ENCODE results near the gene CNTN4.

Gene CNTN4

GRCh38 chr3:2921452-2921851 is 822.8 kb downstream of the CNTN4 start:
- no peaks in the 10 kb centered on the region for H3K36me3 ChIP-seq (ENCODE audit: insufficient read depth, insufficient read length, low read length)
- no peaks in the 10 kb centered on the region for H3K27me3 ChIP-seq (ENCODE audit: insufficient read depth, insufficient read length)
- DNase-seq (ENCODE audit: low read depth, low spot score) = no peak
- peaks cover 7% of the 10 kb centered on the region for H3K9me3 ChIP-seq (ENCODE audit: insufficient read depth, low read length)
- H3K9ac ChIP-seq (ENCODE audit: insufficient read length, low read depth) = no peak overlapping the region
- no peaks in the 10 kb centered on the region for H3K4me1 ChIP-seq (ENCODE audit: insufficient read depth, insufficient read length)
- TF ChIP-seq SUZ12 (IDR thresholded peaks at IDR 0.05; ENCODE audit: extremely low read depth, insufficient read depth, insufficient read length) (no peak), ZNF274 (IDR thresholded peaks at IDR 0.05; ENCODE audit: low read depth, low read length) (no peak), YY1 (IDR thresholded peaks at IDR 0.05; ENCODE audit: insufficient read depth, insufficient read length) (no peak)
- H3K4me3 ChIP-seq (ENCODE audit: insufficient read length, low read depth) = no peak overlapping the region

GRCh38 chr3:2921903-2922302 is 823.2 kb downstream of the CNTN4 start:
- H3K4me3 ChIP-seq (ENCODE audit: insufficient read length, low read depth) = no peak overlapping the region
- no peak overlapping the region for H3K9ac ChIP-seq (ENCODE audit: insufficient read length, low read depth)
- DNase-seq (ENCODE audit: low read depth, low spot score) = no peak
- no peaks in the 10 kb centered on the region for H3K36me3 ChIP-seq (ENCODE audit: insufficient read depth, insufficient read length, low read length)
- no peaks in the 10 kb centered on the region for H3K4me1 ChIP-seq (ENCODE audit: insufficient read depth, insufficient read length)
- no peaks in the 10 kb centered on the region for H3K27me3 ChIP-seq (ENCODE audit: insufficient read depth, insufficient read length)
- peaks cover 7% of the 10 kb centered on the region for H3K9me3 ChIP-seq (ENCODE audit: insufficient read depth, low read length)
- TF ChIP-seq YY1 (IDR thresholded peaks at IDR 0.05; ENCODE audit: insufficient read depth, insufficient read length) (no peak), ZNF274 (IDR thresholded peaks at IDR 0.05; ENCODE audit: low read depth, low read length) (no peak), SUZ12 (IDR thresholded peaks at IDR 0.05; ENCODE audit: extremely low read depth, insufficient read depth, insufficient read length) (no peak)

GRCh38 chr3:2923390-2923789 is 824.7 kb downstream of the CNTN4 start:
- Histone ChIP-seq H3K9me3 (ENCODE audit: insufficient read depth, low read length) (no peaks in the 10 kb centered on the region), H3K27me3 (ENCODE audit: insufficient read depth, insufficient read length) (no peaks in the 10 kb centered on the region), H3K4me3 (ENCODE audit: insufficient read length, low read depth) (no peak overlapping the region), H3K4me1 (ENCODE audit: insufficient read depth, insufficient read length) (no peaks in the 10 kb centered on the region), H3K36me3 (ENCODE audit: insufficient read depth, insufficient read length, low read length) (no peaks in the 10 kb centered on the region), H3K9ac (ENCODE audit: insufficient read length, low read depth) (no peak overlapping the region)
- no peak for TF ChIP-seq ZNF274 (IDR thresholded peaks at IDR 0.05; ENCODE audit: low read depth, low read length)
- no peak for TF ChIP-seq SUZ12 (IDR thresholded peaks at IDR 0.05; ENCODE audit: extremely low read depth, insufficient read depth, insufficient read length)
- TF ChIP-seq YY1 (IDR thresholded peaks at IDR 0.05; ENCODE audit: insufficient read depth, insufficient read length) = no peak
- DNase-seq (ENCODE audit: low read depth, low spot score) = no peak

- Histone ChIP-seq H3K36me3 (ENCODE audit: insufficient read depth, insufficient read length, low read length) (no peaks in the 10 kb centered on the region), H3K9ac (ENCODE audit: insufficient read length, low read depth) (no peak overlapping the region), H3K27me3 (ENCODE audit: insufficient read depth, insufficient read length) (no peaks in the 10 kb centered on the region), H3K9me3 (ENCODE audit: insufficient read depth, low read length) (no peaks in the 10 kb centered on the region), H3K4me3 (ENCODE audit: insufficient read length, low read depth) (no peak overlapping the region), H3K4me1 (ENCODE audit: insufficient read depth, insufficient read length) (no peaks in the 10 kb centered on the region)
- DNase-seq (ENCODE audit: low read depth, low spot score) = no peak
- TF ChIP-seq YY1 (IDR thresholded peaks at IDR 0.05; ENCODE audit: insufficient read depth, insufficient read length) = no peak
- TF ChIP-seq ZNF274 (IDR thresholded peaks at IDR 0.05; ENCODE audit: low read depth, low read length) = no peak
- TF ChIP-seq SUZ12 (IDR thresholded peaks at IDR 0.05; ENCODE audit: extremely low read depth, insufficient read depth, insufficient read length) = no peak
These were observed 828.6 kb downstream of the CNTN4 start for GRCh38 chr3:2927259-2927658.

GRCh38 chr3:2929574-2929973 is 830.9 kb downstream of the CNTN4 start:
- H3K9ac ChIP-seq (ENCODE audit: insufficient read length, low read depth) = no peak overlapping the region
- H3K4me3 ChIP-seq (ENCODE audit: insufficient read length, low read depth) = no peak overlapping the region
- H3K9me3 ChIP-seq (ENCODE audit: insufficient read depth, low read length) = no peaks in the 10 kb centered on the region
- H3K27me3 ChIP-seq (ENCODE audit: insufficient read depth, insufficient read length) = no peaks in the 10 kb centered on the region
- H3K4me1 ChIP-seq (ENCODE audit: insufficient read depth, insufficient read length) = no peaks in the 10 kb centered on the region
- H3K36me3 ChIP-seq (ENCODE audit: insufficient read depth, insufficient read length, low read length) = no peaks in the 10 kb centered on the region
- TF ChIP-seq ZNF274 (IDR thresholded peaks at IDR 0.05; ENCODE audit: low read depth, low read length) (no peak), YY1 (IDR thresholded peaks at IDR 0.05; ENCODE audit: insufficient read depth, insufficient read length) (no peak), SUZ12 (IDR thresholded peaks at IDR 0.05; ENCODE audit: extremely low read depth, insufficient read depth, insufficient read length) (no peak)
- DNase-seq (ENCODE audit: low read depth, low spot score) = no peak

GRCh38 chr3:2931265-2931664 is 832.6 kb downstream of the CNTN4 start:
- Histone ChIP-seq H3K4me3 (ENCODE audit: insufficient read length, low read depth) (no peak overlapping the region), H3K9me3 (ENCODE audit: insufficient read depth, low read length) (no peaks in the 10 kb centered on the region), H3K27me3 (ENCODE audit: insufficient read depth, insufficient read length) (no peaks in the 10 kb centered on the region), H3K9ac (ENCODE audit: insufficient read length, low read depth) (no peak overlapping the region), H3K36me3 (ENCODE audit: insufficient read depth, insufficient read length, low read length) (no peaks in the 10 kb centered on the region), H3K4me1 (ENCODE audit: insufficient read depth, insufficient read length) (no peaks in the 10 kb centered on the region)
- TF ChIP-seq ZNF274 (IDR thresholded peaks at IDR 0.05; ENCODE audit: low read depth, low read length) (no peak), YY1 (IDR thresholded peaks at IDR 0.05; ENCODE audit: insufficient read depth, insufficient read length) (no peak), SUZ12 (IDR thresholded peaks at IDR 0.05; ENCODE audit: extremely low read depth, insufficient read depth, insufficient read length) (no peak)
- no peak for DNase-seq (ENCODE audit: low read depth, low spot score)

GRCh38 chr3:2934541-2934940 is 835.9 kb downstream of the CNTN4 start:
- H3K27me3 ChIP-seq (ENCODE audit: insufficient read depth, insufficient read length) = no peaks in the 10 kb centered on the region
- DNase-seq (ENCODE audit: low read depth, low spot score) = no peak
- no peaks in the 10 kb centered on the region for H3K36me3 ChIP-seq (ENCODE audit: insufficient read depth, insufficient read length, low read length)

More at GRCh38 chr3:2934541-2934940, 835.9 kb downstream of the CNTN4 start:
- H3K4me3 ChIP-seq (ENCODE audit: insufficient read length, low read depth) = no peak overlapping the region
- H3K9ac ChIP-seq (ENCODE audit: insufficient read length, low read depth) = no peak overlapping the region
- no peaks in the 10 kb centered on the region for H3K9me3 ChIP-seq (ENCODE audit: insufficient read depth, low read length)
- TF ChIP-seq YY1 (IDR thresholded peaks at IDR 0.05; ENCODE audit: insufficient read depth, insufficient read length) (no peak), ZNF274 (IDR thresholded peaks at IDR 0.05; ENCODE audit: low read depth, low read length) (no peak), SUZ12 (IDR thresholded peaks at IDR 0.05; ENCODE audit: extremely low read depth, insufficient read depth, insufficient read length) (no peak)
- H3K4me1 ChIP-seq (ENCODE audit: insufficient read depth, insufficient read length) = no peaks in the 10 kb centered on the region
